GM21619 (cell line): Measurements from ENCODE around the gene CAMK1G.
A peak's percentile ranks its signal among the peaks of the same experiment; 100 is the strongest.

Experiments used
- ATAC-seq: cut with Tn5 transposase; IDR thresholded peaks from one replicate; pipeline ENCODE4 v1.9.1; 2021; ENCODE audit not compliant: unreplicated experiment

Gene CAMK1G

GRCh38 chr1:209564849-209565248 lies 18.7 kb upstream of the CAMK1G start:
- no peak for ATAC-seq

- ATAC-seq, result peak; percentile 96
These were observed 17.5 kb upstream of the CAMK1G start for GRCh38 chr1:209565759-209566678.

GRCh38 chr1:209567698-209568175 lies 15.8 kb upstream of the CAMK1G start:
- no peak for ATAC-seq

- peak; percentile 61 for ATAC-seq
These were observed 13.9 kb upstream of the CAMK1G start for GRCh38 chr1:209569455-209570207.

- no peak for ATAC-seq
These were observed 12.8 kb upstream of the CAMK1G start for GRCh38 chr1:209570743-209571142.

- peak; percentile 81 for ATAC-seq
These were observed 6.9 kb upstream of the CAMK1G start for GRCh38 chr1:209576392-209577197.

GRCh38 chr1:209577346-209577745 lies 6.2 kb upstream of the CAMK1G start:
- ATAC-seq, result no peak

GRCh38 chr1:209580577-209580976 lies 2.9 kb upstream of the CAMK1G start:
- no peak for ATAC-seq

- no peak for ATAC-seq
These were observed 738 bp downstream of the CAMK1G start for GRCh38 chr1:209584231-209584672.

GRCh38 chr1:209585197-209585596 lies 1.7 kb downstream of the CAMK1G start:
- no peak for ATAC-seq

GRCh38 chr1:209585672-209586071 lies 2.2 kb downstream of the CAMK1G start:
- no peak for ATAC-seq

- no peak for ATAC-seq
These were observed 2.8 kb downstream of the CAMK1G start for GRCh38 chr1:209586221-209586740.

GRCh38 chr1:209587789-209588188 lies 4.3 kb downstream of the CAMK1G start:
- ATAC-seq, result no peak

- ATAC-seq, result no peak
These were observed 5.9 kb downstream of the CAMK1G start for GRCh38 chr1:209589440-209589839.

- no peak for ATAC-seq
These were observed 6.3 kb downstream of the CAMK1G start for GRCh38 chr1:209589863-209590262.

GRCh38 chr1:209590405-209590804 lies 6.9 kb downstream of the CAMK1G start:
- ATAC-seq, result no peak

GRCh38 chr1:209593747-209594146 lies 10.2 kb downstream of the CAMK1G start:
- ATAC-seq, result no peak

GRCh38 chr1:209594440-209594839 lies 10.9 kb downstream of the CAMK1G start:
- ATAC-seq, result no peak

GRCh38 chr1:209595028-209595427 lies 11.5 kb downstream of the CAMK1G start:
- ATAC-seq, result no peak

- no peak for ATAC-seq
These were observed 12.2 kb downstream of the CAMK1G start for GRCh38 chr1:209595599-209596285.
